HG02981 (cell line): ENCODE data around the gene PRDM12.

Experiments used
- ATAC-seq: cut with Tn5 transposase; IDR thresholded peaks from one replicate; pipeline ENCODE4 v1.9.1; 2021; ENCODE audit warnings: mild to moderate bottlenecking, moderate library complexity; ENCODE audit not compliant: unreplicated experiment

PRDM12 gene

GRCh38 chr9:130714586-130715110 lies 50.3 kb downstream of the PRDM12 start:
- no peak for ATAC-seq

GRCh38 chr9:130715270-130715669 lies 50.9 kb downstream of the PRDM12 start:
- no peak for ATAC-seq

GRCh38 chr9:130718562-130718961 lies 54.2 kb downstream of the PRDM12 start:
- no peak for ATAC-seq

GRCh38 chr9:130720762-130721161 lies 56.4 kb downstream of the PRDM12 start:
- no peak for ATAC-seq

GRCh38 chr9:130728721-130729120 lies 64.3 kb downstream of the PRDM12 start:
- no peak for ATAC-seq

- no peak for ATAC-seq
Observed at GRCh38 chr9:130729145-130729544, 64.8 kb downstream of the PRDM12 start.

- no peak for ATAC-seq
Observed at GRCh38 chr9:130731355-130731754, 67.0 kb downstream of the PRDM12 start.

- ATAC-seq: no peak
Observed at GRCh38 chr9:130732136-130732535, 67.7 kb downstream of the PRDM12 start.
